22Rv1 (cell line): ENCODE data around the gene BLMH.

Experiments
- CTCF ChIP-seq: fragments of 450-650 bp; IDR thresholded peaks from 2 replicates; pipeline ENCODE4 v1.5.1; 2017; ENCODE audit warnings: mild to moderate bottlenecking
- ZFX ChIP-seq: fragments of 450-650 bp; IDR thresholded peaks from 2 replicates; pipeline ENCODE4 v1.6.1; 2017; ENCODE audit warnings: antibody characterized with exemption, borderline replicate concordance

- no peak for TF ChIP-seq CTCF
- TF ChIP-seq ZFX, result no peak
Measured at GRCh38 chr17:30290696-30291542, 825 bp downstream of the BLMH start.
